Stomach (tissue), 4 donors: ENCODE results near the gene POLR2F.

Experiments
- CTCF ChIP-seq, 7 experiments: fragments of 450-650 bp in 4 of 7; fragments of 200-600 bp in 3 of 7; sonication (generic) in 3 of 7; IDR thresholded peaks; one replicate each; pipeline ENCODE4 v1.5.1; 2016 to 2019; ENCODE audit warnings: antibody characterized with exemption in 7 of 7, control low read depth in 2 of 7, mild to moderate bottlenecking in 1 of 7
- EP300 ChIP-seq: sonication (generic); formaldehyde crosslinking; IDR thresholded peaks from one replicate; pipeline ENCODE4 v1.6.1; 2017; ENCODE audit warnings: antibody characterized with exemption

GRCh38 chr22:37961062-37961461, 7.6 kb downstream of the POLR2F start:
- no peak for TF ChIP-seq EP300
- TF ChIP-seq CTCF (IDR thresholded peaks at IDR 0.05), result no peak
